GM19438 (cell line): ENCODE results near the gene TPSAB1.
"Not testable (repeated sequence)": the region's sequence is repeated elsewhere in the genome, so short reads cannot be mapped to it uniquely, and the experiment has no call there.

Source experiments
- ATAC-seq: cut with Tn5 transposase; IDR thresholded peaks from one replicate; pipeline ENCODE4 v1.9.1; 2021; ENCODE audit warnings: low read depth; ENCODE audit not compliant: unreplicated experiment

The TPSAB1 gene

GRCh38 chr16:1243907-1244850 lies 3.7 kb downstream of the TPSAB1 start:
- not testable (repeated sequence) for ATAC-seq

- ATAC-seq: no peak
Observed at GRCh38 chr16:1244881-1245280, 4.4 kb downstream of the TPSAB1 start.

- no peak for ATAC-seq
Observed at GRCh38 chr16:1245452-1246020, 5.0 kb downstream of the TPSAB1 start.

- ATAC-seq: not testable (repeated sequence)
Observed at GRCh38 chr16:1247903-1248537, 7.5 kb downstream of the TPSAB1 start.

GRCh38 chr16:1249031-1249755 lies 8.7 kb downstream of the TPSAB1 start:
- not testable (repeated sequence) for ATAC-seq

- not testable (repeated sequence) for ATAC-seq
Observed at GRCh38 chr16:1253701-1254364, 13.3 kb downstream of the TPSAB1 start.

- not testable (repeated sequence) for ATAC-seq
Observed at GRCh38 chr16:1254821-1255220, 14.3 kb downstream of the TPSAB1 start.

GRCh38 chr16:1255276-1256122 lies 15.0 kb downstream of the TPSAB1 start, which contains the start of gene TPSD1:
Gene TPSD1, plus strand, starts transcription at chr16:1256069. Its CDS starts 212 bp downstream, at chr16:1256281.
- ATAC-seq: not testable (repeated sequence)

- not testable (repeated sequence) for ATAC-seq
Observed at GRCh38 chr16:1256296-1256873, 15.9 kb downstream of the TPSAB1 start.

- no peak for ATAC-seq
Observed at GRCh38 chr16:1256874-1257322, 16.4 kb downstream of the TPSAB1 start.

GRCh38 chr16:1257561-1258224 lies 17.2 kb downstream of the TPSAB1 start:
- ATAC-seq: no peak

- no peak for ATAC-seq
Observed at GRCh38 chr16:1258225-1258600, 17.7 kb downstream of the TPSAB1 start.

GRCh38 chr16:1258906-1259759 lies 18.6 kb downstream of the TPSAB1 start:
- no peak for ATAC-seq

- no peak for ATAC-seq
Observed at GRCh38 chr16:1259760-1260068, 19.2 kb downstream of the TPSAB1 start.

GRCh38 chr16:1260101-1260680 lies 19.7 kb downstream of the TPSAB1 start:
- no peak for ATAC-seq

GRCh38 chr16:1261131-1261892 lies 20.8 kb downstream of the TPSAB1 start:
- no peak for ATAC-seq
